Kidney epithelial cell (primary cell): ENCODE data around the gene TUBA3D. TPM values are rescaled to one million over a fixed set of nuclear protein-coding genes. Genes with fewer than 3 reads are reported as not detected.
"Not testable (repeated sequence)": the region's sequence is repeated elsewhere in the genome, so short reads cannot be mapped to it uniquely, and the experiment has no call there.

Experiments used
- DNase-seq: peaks from one replicate; pipeline ENCODE4 v3.0.0-alpha.2; 2010; ENCODE audit warnings: low read depth
- H3K27me3 ChIP-seq: 2 replicates; pipeline ENCODE4 v1.6.0; 2011; ENCODE audit warnings: low read length; ENCODE audit not compliant: control insufficient read depth, insufficient read depth
- H3K36me3 ChIP-seq: 2 replicates; pipeline ENCODE4 v1.5.1; 2011; ENCODE audit warnings: low read length; ENCODE audit not compliant: control insufficient read depth, insufficient read depth
- H3K4me3 ChIP-seq: 2 replicates; pipeline ENCODE4 v1.5.1; 2011; ENCODE audit warnings: low read depth, mild to moderate bottlenecking, control low read depth, low read length
- total RNA-seq: library from RNA; depleted of rRNA; stranded (reverse); fragments of >200 nt; gene quantifications from 2 replicates; pipeline ENCODE4 v1.2.3, GENCODE V29; 2015
- TF ChIP-seq, protein P1 (sequence below): IDR thresholded peaks from 2 replicates; pipeline ENCODE4 v1.5.1; 2011; ENCODE audit warnings: mild to moderate bottlenecking, moderate library complexity, low read length, control low read depth, inconsistent platforms; ENCODE audit not compliant: insufficient read depth, poor library complexity, severe bottlenecking

Gene TUBA3D
- total RNA-seq = not detected in 2 replicates

DNA sequence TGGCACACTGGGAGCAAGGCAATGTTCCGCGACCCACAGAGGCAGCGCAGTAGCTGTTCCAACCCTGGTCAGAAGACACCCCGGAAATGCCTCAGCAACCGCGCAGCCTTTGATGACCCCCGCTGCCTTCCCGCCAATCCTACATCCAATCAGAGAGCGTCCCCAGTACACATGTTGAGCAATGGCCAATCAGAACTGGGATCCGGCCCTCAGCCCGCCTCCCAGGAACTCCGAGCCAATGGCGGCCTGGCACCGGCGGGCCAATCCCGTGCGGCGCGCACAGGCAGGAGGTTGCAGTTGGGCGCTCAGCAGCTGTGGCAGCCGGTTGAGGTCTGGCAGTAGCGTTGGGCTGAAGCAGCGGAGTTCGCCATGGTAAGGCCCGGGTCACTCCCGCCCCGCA, at the start of gene TUBA3D:
Gene TUBA3D (plus strand): TSS at position 289 of the 400 bp plus-strand sequence. CDS start 81 bp downstream, at position 370.
- Histone ChIP-seq H3K36me3 (no peaks in the 10 kb centered on the region), H3K27me3 (no peaks in the 10 kb centered on the region), H3K4me3 (no peak within 1 kb of the TSS)
- DNase-seq = no peak
- TF ChIP-seq, protein P1, sequence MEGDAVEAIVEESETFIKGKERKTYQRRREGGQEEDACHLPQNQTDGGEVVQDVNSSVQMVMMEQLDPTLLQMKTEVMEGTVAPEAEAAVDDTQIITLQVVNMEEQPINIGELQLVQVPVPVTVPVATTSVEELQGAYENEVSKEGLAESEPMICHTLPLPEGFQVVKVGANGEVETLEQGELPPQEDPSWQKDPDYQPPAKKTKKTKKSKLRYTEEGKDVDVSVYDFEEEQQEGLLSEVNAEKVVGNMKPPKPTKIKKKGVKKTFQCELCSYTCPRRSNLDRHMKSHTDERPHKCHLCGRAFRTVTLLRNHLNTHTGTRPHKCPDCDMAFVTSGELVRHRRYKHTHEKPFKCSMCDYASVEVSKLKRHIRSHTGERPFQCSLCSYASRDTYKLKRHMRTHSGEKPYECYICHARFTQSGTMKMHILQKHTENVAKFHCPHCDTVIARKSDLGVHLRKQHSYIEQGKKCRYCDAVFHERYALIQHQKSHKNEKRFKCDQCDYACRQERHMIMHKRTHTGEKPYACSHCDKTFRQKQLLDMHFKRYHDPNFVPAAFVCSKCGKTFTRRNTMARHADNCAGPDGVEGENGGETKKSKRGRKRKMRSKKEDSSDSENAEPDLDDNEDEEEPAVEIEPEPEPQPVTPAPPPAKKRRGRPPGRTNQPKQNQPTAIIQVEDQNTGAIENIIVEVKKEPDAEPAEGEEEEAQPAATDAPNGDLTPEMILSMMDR = no peak

GRCh38 chr2:131426727-131427126, 49.2 kb upstream of the TUBA3D start:
- Histone ChIP-seq H3K4me3 (no peak overlapping the region), H3K27me3 (peaks cover 27% of the 10 kb centered on the region), H3K36me3 (no peaks in the 10 kb centered on the region)
- no peak for DNase-seq
- TF ChIP-seq, protein P1 = no peak

GRCh38 chr2:131431336-131431735, 44.6 kb upstream of the TUBA3D start:
- DNase-seq = no peak
- Histone ChIP-seq H3K36me3 (no peaks in the 10 kb centered on the region), H3K27me3 (peaks cover 12% of the 10 kb centered on the region), H3K4me3 (no peak overlapping the region)
- TF ChIP-seq, protein P1 = no peak

- H3K27me3 ChIP-seq, H3K4me3 ChIP-seq, DNase-seq, H3K36me3 ChIP-seq: not testable (repeated sequence)
Measured at GRCh38 chr2:131440742-131441468, 35.0 kb upstream of the TUBA3D start.

GRCh38 chr2:131444736-131445514, 31.0 kb upstream of the TUBA3D start:
- DNase-seq, H3K27me3 ChIP-seq, H3K4me3 ChIP-seq, H3K36me3 ChIP-seq: not testable (repeated sequence)

GRCh38 chr2:131445515-131445797, 30.5 kb upstream of the TUBA3D start:
- H3K36me3 ChIP-seq, DNase-seq, H3K4me3 ChIP-seq, H3K27me3 ChIP-seq: not testable (repeated sequence)

DNA sequence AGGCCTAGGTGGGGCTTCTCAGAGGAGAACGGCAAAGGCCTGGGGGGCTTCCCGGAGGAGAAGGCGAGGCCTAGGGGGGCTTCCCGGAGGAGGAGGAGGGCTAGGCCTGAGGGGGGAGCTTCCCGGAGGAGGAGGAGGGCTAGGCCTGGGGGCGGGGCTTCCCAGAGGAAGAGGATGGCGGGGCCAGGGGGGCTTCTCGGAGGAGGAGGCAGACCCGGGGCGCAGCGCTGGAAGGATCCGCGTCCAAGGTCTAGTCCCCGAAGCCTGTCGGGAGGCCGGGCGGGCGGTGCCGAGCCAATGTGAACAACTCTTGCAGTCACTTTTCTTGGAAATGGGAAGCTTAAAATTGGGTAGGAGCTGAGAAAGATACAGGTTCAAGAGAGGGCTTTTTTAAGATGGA, 30.0 kb upstream of the TUBA3D start:
- DNase-seq = no peak
- Histone ChIP-seq H3K27me3 (no peaks in the 10 kb centered on the region), H3K4me3 (no peak overlapping the region), H3K36me3 (no peaks in the 10 kb centered on the region)
- TF ChIP-seq, protein P1 = no peak

DNA sequence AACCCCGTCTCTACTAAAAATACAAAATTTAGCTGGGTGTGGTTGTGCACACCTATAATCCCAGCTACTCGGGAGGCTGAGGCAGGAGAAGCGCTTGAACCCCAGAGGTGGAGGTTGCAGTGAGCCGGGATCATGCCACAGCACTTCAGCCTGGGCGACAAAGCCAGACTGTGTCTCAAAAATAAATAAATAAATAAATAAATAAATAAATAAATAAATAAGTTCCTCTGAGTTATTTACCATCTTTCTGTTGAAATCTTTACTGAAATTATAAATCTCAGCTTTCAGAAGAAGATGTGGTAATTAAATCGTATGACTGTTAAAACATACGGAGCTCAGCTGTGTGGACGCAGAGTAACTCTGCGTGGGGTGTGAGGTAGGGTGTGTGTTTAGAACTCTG, 27.9 kb upstream of the TUBA3D start:
- not testable (repeated sequence) for H3K4me3 ChIP-seq, DNase-seq, H3K36me3 ChIP-seq, H3K27me3 ChIP-seq

GRCh38 chr2:131451265-131451949, 24.5 kb upstream of the TUBA3D start:
- not testable (repeated sequence) for H3K4me3 ChIP-seq, H3K36me3 ChIP-seq, H3K27me3 ChIP-seq, DNase-seq

DNA sequence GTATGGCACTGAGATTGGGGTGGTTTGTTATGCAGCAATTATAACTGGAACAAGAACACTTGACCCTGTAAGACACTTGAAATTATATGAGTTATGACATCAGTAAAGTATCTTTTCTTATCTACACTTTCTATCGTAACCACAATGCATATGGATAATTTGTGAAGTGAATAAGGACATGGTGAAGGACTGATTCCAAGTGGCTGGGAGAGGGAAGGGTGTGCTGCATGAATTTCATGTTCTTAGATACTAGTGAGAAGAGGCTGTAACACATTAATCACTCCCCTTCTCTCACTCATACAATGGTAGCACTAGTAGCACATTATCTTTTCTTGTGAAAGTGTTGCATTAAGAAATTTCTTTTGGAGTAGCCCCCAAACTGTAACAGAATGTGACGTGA, 21.0 kb upstream of the TUBA3D start:
- H3K4me3 ChIP-seq, H3K36me3 ChIP-seq, DNase-seq, H3K27me3 ChIP-seq: not testable (repeated sequence)
